ENCODE data around the gene PSAPL1.

PSAPL1 gene

GRCh38 chr4:7393601-7394575 lies 40.8 kb downstream of the PSAPL1 start:
- no peak for DNase-seq

- DNase-seq = no peak
Measured at GRCh38 chr4:7392438-7393421, 42.0 kb downstream of the PSAPL1 start.

- DNase-seq = no peak
Measured at GRCh38 chr4:7391637-7392437, 42.9 kb downstream of the PSAPL1 start.

GRCh38 chr4:7390906-7391636 lies 43.7 kb downstream of the PSAPL1 start:
- no peak for DNase-seq

GRCh38 chr4:7390336-7390735 lies 44.4 kb downstream of the PSAPL1 start:
- DNase-seq = no peak

GRCh38 chr4:7389719-7390118 lies 45.0 kb downstream of the PSAPL1 start:
- no peak for DNase-seq

GRCh38 chr4:7389101-7389701 lies 45.5 kb downstream of the PSAPL1 start:
- no peak for DNase-seq

GRCh38 chr4:7388627-7389026 lies 46.1 kb downstream of the PSAPL1 start:
- no peak for DNase-seq

- DNase-seq = no peak
Measured at GRCh38 chr4:7387925-7388324, 46.8 kb downstream of the PSAPL1 start.

GRCh38 chr4:7384929-7385890 lies 49.5 kb downstream of the PSAPL1 start:
- no peak for DNase-seq

- no peak for DNase-seq
Measured at GRCh38 chr4:7384003-7384928, 50.5 kb downstream of the PSAPL1 start.

- DNase-seq = no peak
Measured at GRCh38 chr4:7383266-7383665, 51.5 kb downstream of the PSAPL1 start.

GRCh38 chr4:7382634-7383014 lies 52.1 kb downstream of the PSAPL1 start:
- DNase-seq = no peak

GRCh38 chr4:7381890-7382633 lies 52.7 kb downstream of the PSAPL1 start:
- no peak for DNase-seq

- DNase-seq = no peak
Measured at GRCh38 chr4:7381221-7381889, 53.4 kb downstream of the PSAPL1 start.

Data from T-helper 1 cell (primary cell).